Measurements from ENCODE around the gene ZSCAN18.
A peak's percentile ranks its signal among the peaks of the same experiment; 100 is the strongest.

Gene ZSCAN18

DNA sequence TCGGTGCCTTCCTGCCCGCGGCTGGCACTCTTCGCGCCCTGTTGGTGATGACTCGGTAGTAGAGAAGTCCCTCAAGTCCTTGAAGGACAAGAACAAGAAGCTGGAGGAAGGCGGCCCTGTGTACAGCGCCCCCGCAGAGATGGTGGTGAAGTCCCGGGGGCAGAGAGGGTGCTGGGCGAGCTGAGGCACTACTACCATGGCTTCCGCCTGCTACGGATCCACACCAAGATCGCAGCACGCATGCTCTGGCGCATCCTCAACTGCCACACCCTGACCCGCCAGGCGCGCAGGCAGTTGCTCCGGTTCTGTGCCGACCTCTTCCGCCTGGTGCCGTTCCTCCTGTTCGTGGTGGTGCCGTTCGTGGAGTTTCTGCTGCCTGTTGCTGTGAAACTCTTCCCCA, 53.1 kb downstream of the ZSCAN18 start:
- DNase-seq (ENCODE audit: low spot score) = no peak

DNA sequence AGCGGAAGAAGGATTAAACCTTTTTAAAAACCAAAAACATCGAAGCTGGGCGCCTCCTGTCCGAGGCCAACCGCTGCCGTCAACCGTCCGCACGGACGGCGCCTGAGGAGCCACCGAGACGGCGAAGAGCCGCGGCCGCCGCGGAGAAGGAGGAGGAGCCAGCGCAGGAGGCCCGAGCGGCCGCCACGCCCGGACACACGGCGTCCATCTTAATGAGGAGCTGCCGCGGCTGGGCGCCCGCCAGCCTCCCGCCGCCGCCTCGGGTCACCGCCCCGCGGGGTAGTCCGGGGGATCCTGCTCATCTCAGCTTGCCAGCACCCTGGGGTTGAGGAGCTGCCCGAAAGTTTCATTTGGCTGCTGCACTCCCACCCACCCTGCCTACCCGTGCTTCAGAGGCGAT, 53.6 kb downstream of the ZSCAN18 start:
- no peak for DNase-seq (ENCODE audit: low spot score)

DNA sequence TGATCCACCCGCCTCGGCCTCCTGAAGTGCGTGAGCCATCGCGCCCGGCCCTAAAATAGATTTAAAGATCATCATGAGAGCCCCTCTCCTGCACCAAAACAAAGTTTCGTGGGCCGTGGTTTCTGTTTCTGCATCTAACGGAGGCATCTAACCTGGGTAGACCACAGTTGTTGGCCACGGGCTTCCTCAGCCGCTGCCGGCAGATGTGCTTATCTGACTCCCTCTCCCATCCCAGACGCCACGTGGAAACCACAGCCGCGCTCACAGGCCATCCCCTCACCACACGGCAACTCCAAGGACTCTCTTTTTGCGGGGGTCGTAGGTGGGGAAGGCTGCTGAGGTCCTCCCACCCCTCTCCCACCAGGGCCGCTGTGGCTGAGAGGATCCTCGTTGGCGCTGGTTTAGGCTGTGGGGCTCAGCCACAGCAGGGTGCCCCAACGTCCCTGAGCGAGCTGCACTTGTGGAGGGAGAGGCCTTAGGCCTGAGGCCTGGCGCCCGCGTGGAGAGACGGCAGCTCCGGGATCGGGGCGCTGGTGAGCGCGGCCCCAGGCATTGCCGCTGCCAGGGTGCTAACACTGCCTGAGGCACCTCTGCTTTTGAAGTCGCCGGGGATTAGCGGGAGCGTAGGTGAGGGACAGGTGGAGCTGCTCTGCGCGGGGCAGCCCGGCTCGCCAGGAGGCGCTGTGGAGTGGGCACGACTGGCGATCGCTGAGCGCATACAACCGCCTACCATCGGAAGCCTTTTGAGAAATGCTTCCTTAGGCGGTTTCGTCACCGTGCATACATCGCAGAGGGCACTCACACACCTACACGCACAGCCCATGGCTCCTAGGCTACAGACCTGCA, 55.3 kb downstream of the ZSCAN18 start:
- no peak for DNase-seq (ENCODE audit: low spot score)

DNA sequence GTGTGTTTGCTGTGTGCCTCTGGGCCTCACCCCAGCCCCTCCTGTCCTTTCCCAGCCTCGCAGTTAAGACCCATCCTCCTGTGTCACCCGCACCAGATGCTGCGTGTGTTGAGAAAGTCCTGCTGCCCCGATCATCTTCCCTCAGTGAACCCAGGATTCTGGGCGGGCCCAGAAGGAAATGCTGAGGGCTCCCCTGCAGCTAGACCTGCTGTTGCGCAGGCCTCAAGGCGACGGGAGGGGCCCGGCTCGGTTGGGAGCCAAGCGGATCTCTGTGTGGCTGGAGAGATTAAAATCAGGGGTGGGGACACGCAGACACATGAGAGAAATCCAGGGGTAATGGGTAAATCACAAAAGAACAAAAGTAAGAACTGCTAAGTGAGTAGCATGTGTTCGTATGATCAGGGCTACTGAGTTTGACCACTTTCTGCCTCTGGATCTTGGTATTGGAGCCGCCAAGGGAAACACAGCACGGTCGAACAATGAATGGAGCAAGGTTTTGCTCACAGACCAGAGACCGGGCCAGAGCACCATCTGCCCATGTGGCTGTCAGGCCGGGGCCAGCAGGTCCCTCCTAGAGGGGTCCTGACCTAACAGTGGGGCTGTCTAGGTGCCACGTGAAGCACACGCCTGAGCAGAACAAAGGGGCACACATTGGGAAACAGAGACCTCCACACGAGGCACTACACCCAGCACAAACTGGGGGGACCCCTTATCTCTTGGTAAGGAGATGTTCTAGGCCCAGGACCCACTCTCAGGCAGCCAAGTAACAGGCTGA, 57.1 kb downstream of the ZSCAN18 start:
- DNase-seq (ENCODE audit: low spot score) = no peak

DNA sequence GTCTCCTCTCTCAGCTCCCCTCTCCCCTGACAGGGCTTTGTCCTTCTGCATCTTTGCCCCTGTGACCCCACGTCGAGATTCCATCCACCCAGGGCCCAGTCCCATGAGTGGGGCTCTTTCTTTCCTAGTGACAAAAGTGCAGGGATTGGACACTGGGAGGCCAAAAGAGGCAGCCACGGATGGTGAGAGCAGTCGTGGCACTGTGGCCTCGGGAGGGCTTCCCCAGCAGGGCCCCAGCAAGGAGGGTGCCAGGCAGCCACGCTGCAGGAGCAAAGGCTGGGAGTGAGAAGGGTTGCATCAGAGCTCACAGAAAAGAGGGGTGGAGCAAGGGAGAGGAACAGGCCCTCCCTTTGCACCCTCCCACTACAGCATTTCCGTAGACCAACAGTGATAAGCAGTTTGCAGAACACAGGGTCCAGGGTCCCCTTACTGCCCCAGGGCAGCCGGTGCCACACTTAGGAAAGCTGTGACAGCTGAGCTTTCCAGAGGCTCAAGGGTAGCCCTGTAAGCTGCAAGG, 59.3 kb downstream of the ZSCAN18 start:
- peak; percentile 10 for DNase-seq (ENCODE audit: low spot score)

DNA sequence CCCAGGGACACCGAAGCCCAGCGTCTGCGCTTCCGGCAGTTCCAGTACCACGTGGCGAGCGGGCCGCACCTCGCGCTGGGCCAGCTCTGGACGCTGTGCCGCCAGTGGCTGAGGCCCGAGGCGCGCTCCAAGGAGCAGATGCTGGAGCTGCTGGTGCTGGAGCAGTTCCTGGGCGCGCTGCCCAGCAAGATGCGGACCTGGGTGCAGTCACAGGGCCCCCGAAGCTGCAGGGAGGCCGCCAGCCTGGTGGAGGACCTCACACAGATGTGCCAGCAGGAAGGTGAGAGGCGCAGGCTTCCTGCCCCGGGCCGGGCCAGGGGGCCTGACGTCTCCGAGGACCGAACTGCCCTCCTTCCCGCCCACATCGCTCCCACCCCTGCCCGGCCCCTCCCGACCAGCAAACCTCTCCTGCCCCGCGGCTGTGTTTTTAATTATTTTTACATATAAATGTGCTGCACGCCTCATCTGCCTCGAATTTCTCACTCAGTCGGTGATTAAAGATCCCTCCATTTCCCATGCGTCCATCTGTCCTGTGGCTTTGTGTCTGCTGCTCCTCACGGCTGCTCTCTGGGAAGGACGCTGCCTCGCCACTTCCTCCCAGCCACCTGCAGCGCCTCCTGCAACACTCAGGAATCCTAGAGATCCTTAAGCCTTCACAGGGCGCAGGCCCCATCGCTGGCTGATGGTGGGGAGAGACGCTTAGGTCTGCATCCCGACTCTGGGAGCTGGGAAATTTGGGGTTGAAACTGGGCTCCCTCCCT, 59.9 kb downstream of the ZSCAN18 start:
- DNase-seq (ENCODE audit: low spot score) = peak; percentile 29

DNA sequence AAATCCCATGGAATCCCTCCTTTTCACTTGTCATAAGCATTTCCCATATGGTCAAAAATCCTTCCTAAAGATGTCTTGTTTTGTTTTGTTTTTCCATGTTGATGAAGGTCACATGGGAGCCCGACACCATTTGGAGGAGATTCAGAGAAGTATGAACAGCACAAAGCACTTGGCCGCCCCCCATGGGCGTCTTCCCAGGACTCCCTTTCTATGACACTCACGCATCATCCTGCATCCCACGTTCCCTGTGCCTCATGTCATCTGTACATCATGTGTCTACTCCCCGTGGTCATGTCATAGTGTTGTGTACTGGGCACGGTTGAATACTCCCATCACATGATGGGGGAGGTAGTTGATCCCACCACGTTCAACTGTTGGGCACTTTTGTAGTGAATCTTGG, 62.2 kb downstream of the ZSCAN18 start:
- no peak for DNase-seq (ENCODE audit: low spot score)

DNA sequence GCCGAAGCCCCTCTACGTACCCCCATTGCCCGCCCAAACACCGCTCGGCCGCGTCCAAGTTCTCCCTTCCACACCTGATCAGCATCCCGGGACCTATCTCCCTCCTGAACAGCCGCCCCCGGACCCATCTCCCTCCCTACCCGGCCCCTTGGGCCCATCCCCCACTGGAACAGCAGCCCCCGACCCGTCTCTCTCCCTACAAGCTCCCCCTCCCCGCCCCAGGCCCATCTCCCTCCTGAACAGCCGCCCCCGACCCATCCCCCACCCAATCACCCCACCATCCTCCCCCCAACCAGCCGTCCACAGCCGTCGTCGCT, 63.6 kb downstream of the ZSCAN18 start:
- no peak for DNase-seq (ENCODE audit: low spot score)
